Kidney (tissue), 14 donors: ENCODE data around the gene ROBO3. TPM values are rescaled to one million over a fixed set of nuclear protein-coding genes. Genes with fewer than 3 reads are reported as not detected.

Experiments used
- DNase-seq, 5 donors: peaks; one replicate each; pipeline ENCODE4 v3.0.0-alpha.2; 2013 to 2020
- FAIRE-seq: peaks from 2 replicates; lab custom pipeline; 2012; peaks lifted over from hg19 to GRCh38; lab: Jason Lieb, UNC
- H3K27ac ChIP-seq, 2 donors: one replicate each; pipeline ENCODE4 v1.7.0; 2013; ENCODE audit warnings: low read depth in 2 of 2, low read length in 2 of 2, inconsistent platforms in 1 of 2
- H3K27me3 ChIP-seq: one replicate; pipeline ENCODE4 v1.7.1; 2013; ENCODE audit warnings: low read length, inconsistent platforms; ENCODE audit not compliant: control insufficient read depth, insufficient read depth
- H3K36me3 ChIP-seq, 3 donors: one replicate each; pipeline versions ENCODE4 v1.7.0 to v1.7.1; 2013; ENCODE audit warnings: low read length in 3 of 3, control low read depth in 1 of 3, inconsistent platforms in 1 of 3; ENCODE audit not compliant: insufficient read depth in 3 of 3, control insufficient read depth in 2 of 3
- H3K4me1 ChIP-seq, 3 donors: one replicate each; pipeline versions ENCODE4 v1.7.0 to v1.7.1; 2013; ENCODE audit warnings: low read length in 3 of 3, inconsistent platforms in 1 of 3, low read depth in 1 of 3; ENCODE audit not compliant: control insufficient read depth in 2 of 3, insufficient read depth in 2 of 3
- H3K4me3 ChIP-seq, 3 donors: one replicate each; pipeline versions ENCODE4 v1.7.0 to v1.8.1; 2013; ENCODE audit warnings: low read length in 3 of 3, control low read depth in 1 of 3, inconsistent platforms in 1 of 3
- H3K9ac ChIP-seq, 3 donors: one replicate each; pipeline versions ENCODE4 v1.7.0 to v1.7.1; 2013; ENCODE audit warnings: low read length in 3 of 3, control low read depth in 1 of 3, inconsistent platforms in 1 of 3
- H3K9me3 ChIP-seq, 3 donors: one replicate each; pipeline versions ENCODE4 v1.7.0 to v1.7.1; 2013; ENCODE audit warnings: low read length in 3 of 3, control low read depth in 1 of 3, inconsistent platforms in 1 of 3; ENCODE audit not compliant: control insufficient read depth in 2 of 3, insufficient read depth in 1 of 3
- CTCF ChIP-seq: IDR thresholded peaks from 3 replicates; pipeline ENCODE4 v1.5.1; 2012; ENCODE audit warnings: mild to moderate bottlenecking, moderate library complexity, borderline replicate concordance; ENCODE audit not compliant: insufficient read depth; ENCODE audit errors: extremely low read depth
- intact Hi-C: fragments of 100-400 bp; cut with DNase I; formaldehyde crosslinking; loops from one replicate; pipeline ENCODE4 v1.11.1; 2022
- polyA plus RNA-seq: library from polyadenylated mRNA; stranded (reverse); fragments of 350-450 nt; fragmentation: Illumina TruSeq; extraction: RNeasy Lipid Tissue Mini Kit (QIAGEN cat#74804); gene quantifications from one replicate; pipeline ENCODE4 v1.2.3, GENCODE V29; 2014; ENCODE audit warnings: low read depth, low replicate concordance; ENCODE audit not compliant: insufficient read depth
- total RNA-seq: library from RNA; stranded (reverse); fragmentation: NEBNext Ultra II Directional; extraction: Animal tissue kit (Norgen Biotek cat#: 25700); gene quantifications from one replicate; pipeline ENCODE4 v1.2.1, GENCODE V29; 2021
- donor health status: control.
- donor health status: control.
- donor health status: control.
- donor health status: control.
- donor health status: control.
- donor health status: DM: yes; HTN: yes; CAD: no.
- donor health status: Normal renal cell carcinoma (clear cell type).

Gene ROBO3
- total and polyA plus RNA-seq, 2 donors from 2014 or later: 8.7 to 12.3 TPM

- intact Hi-C loops: no loop called here
- H3K27me3 ChIP-seq: no peaks in the 10 kb centered on the region
- H3K9ac ChIP-seq: no peak within 1 kb of the TSS
- H3K36me3 ChIP-seq: no peaks in the 10 kb centered on the region
- DNase-seq (no peak), FAIRE-seq (no peak)
- no peaks in the 10 kb centered on the region for H3K9me3 ChIP-seq
- peaks cover 0 to 4% (median 0%) of the 10 kb centered on the region in 3 donors for H3K4me1 ChIP-seq
- no peak within 1 kb of the TSS for H3K4me3 ChIP-seq
- TF ChIP-seq CTCF: no peak
- no peak within 1 kb of the TSS for H3K27ac ChIP-seq
Measured at GRCh38 chr11:124918950-124919349, 53.7 kb downstream of the ROBO3 start, which contains the start of gene HEPN1. TSS of gene HEPN1 (plus strand) at chr11:124919250.

- H3K4me3 ChIP-seq: no peak overlapping the region
- H3K9ac ChIP-seq: no peak overlapping the region
- no peaks in the 10 kb centered on the region for H3K9me3 ChIP-seq
- intact Hi-C loops: no loop called here
- no peaks in the 10 kb centered on the region for H3K27me3 ChIP-seq
- DNase-seq (no peak), FAIRE-seq (no peak)
- no peak for TF ChIP-seq CTCF
- no peak overlapping the region for H3K27ac ChIP-seq
- peaks cover 0 to 4% (median 0%) of the 10 kb centered on the region in 3 donors for H3K4me1 ChIP-seq
- H3K36me3 ChIP-seq: no peaks in the 10 kb centered on the region
Measured at GRCh38 chr11:124919898-124920297, 54.7 kb downstream of the ROBO3 start.

GRCh38 chr11:124920356-124920755 is 55.1 kb downstream of the ROBO3 start:
- DNase-seq: peak in 1 of 5 donors; percentile 56
- Histone ChIP-seq H3K27me3 (no peaks in the 10 kb centered on the region), H3K4me3 (peak overlapping the region; percentile 34 to 62 (median 51)), H3K4me1 (peaks cover 0 to 4% (median 0%) of the 10 kb centered on the region in 3 donors), H3K36me3 (no peaks in the 10 kb centered on the region), H3K9me3 (no peaks in the 10 kb centered on the region), H3K27ac (no peak overlapping the region), H3K9ac (peak overlapping the region in 1 of 3 donors; percentile 39)
- intact Hi-C loops: no loop called here
- FAIRE-seq: no peak
- no peak for TF ChIP-seq CTCF
